Stimulated activated naive B cell treated with anti-CD40 and anti-IgM and Interleukin-4, amounts not matched to agents 10 μg/mL and 1 μg/mL and 100 μg/mL, for 72 hours (primary cell): ENCODE measurements around the gene SIRT1.
"Not testable (repeated sequence)": the region's sequence is repeated elsewhere in the genome, so short reads cannot be mapped to it uniquely, and the experiment has no call there.

ENCODE experiments used
- ATAC-seq, 2 donors: fragments of 150-1000 bp; cut with Tn5 transposase; replicated peaks; 2 replicates each; pipeline ENCODE4 v1.10.0; 2021; ENCODE audit warnings: moderate library complexity in 1 of 2
- DNase-seq: peaks from one replicate; pipeline ENCODE4 v3.0.0; 2021
- H3K27ac Mint-ChIP-seq: one replicate; pipeline ENCODE4 v1.8.0; 2022; ENCODE audit warnings: mild to moderate bottlenecking, mixed read lengths
- H3K27me3 Mint-ChIP-seq, 2 donors: one replicate each; pipeline ENCODE4 v1.8.0; 2022; ENCODE audit warnings: mixed read lengths in 2 of 2
- H3K36me3 Mint-ChIP-seq, 2 donors: one replicate each; pipeline ENCODE4 v1.8.0; 2022; ENCODE audit warnings: mixed read lengths in 2 of 2, mild to moderate bottlenecking in 1 of 2
- H3K4me1 Mint-ChIP-seq, 2 donors: one replicate each; pipeline ENCODE4 v1.8.0; 2022; ENCODE audit warnings: mixed read lengths in 2 of 2, mild to moderate bottlenecking in 1 of 2
- H3K4me3 Mint-ChIP-seq, 2 donors: one replicate each; pipeline ENCODE4 v1.8.0; 2022; ENCODE audit warnings: mild to moderate bottlenecking in 2 of 2, mixed read lengths in 2 of 2, moderate library complexity in 1 of 2
- H3K9me3 Mint-ChIP-seq, 2 donors: one replicate each; pipeline ENCODE4 v1.8.0; 2022; ENCODE audit warnings: mixed read lengths in 2 of 2, mild to moderate bottlenecking in 1 of 2

Gene SIRT1

GRCh38 chr10:67965456-67965855 is 81.0 kb downstream of the SIRT1 start:
- Mint-ChIP-seq H3K36me3 (peaks cover 49 to 53% of the 10 kb centered on the region in 2 donors), H3K4me1 (peaks cover 0 to 7% of the 10 kb centered on the region in 2 donors), H3K9me3 (no peaks in the 10 kb centered on the region), H3K4me3 (no peak overlapping the region), H3K27ac (no peak overlapping the region), H3K27me3 (no peaks in the 10 kb centered on the region)
- no peak for ATAC-seq
- DNase-seq, result no peak

DNA sequence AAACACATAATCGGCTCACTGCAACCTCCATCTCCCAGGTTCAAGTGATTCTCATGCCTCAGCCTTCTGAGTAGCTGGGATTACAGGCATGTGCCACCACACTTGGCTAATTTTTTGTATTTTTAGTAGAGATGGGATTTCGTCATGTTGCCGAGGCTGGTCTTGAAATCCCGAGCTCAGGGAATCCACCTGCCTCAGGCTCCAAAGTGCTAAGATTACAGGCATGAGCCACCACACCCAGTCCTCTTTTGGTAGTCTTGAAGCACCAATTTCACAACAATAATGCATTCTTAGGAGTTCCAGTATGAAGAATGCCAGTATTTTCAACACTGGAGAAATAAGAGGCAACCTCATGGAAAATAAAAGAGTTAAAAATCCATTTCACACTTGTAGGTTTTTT is 81.6 kb downstream of the SIRT1 start:
- not testable (repeated sequence) for H3K27me3 Mint-ChIP-seq, H3K27ac Mint-ChIP-seq, ATAC-seq, H3K9me3 Mint-ChIP-seq, H3K4me3 Mint-ChIP-seq, DNase-seq, H3K4me1 Mint-ChIP-seq
- peaks cover 48 to 52% of the 10 kb centered on the region in 2 donors for H3K36me3 Mint-ChIP-seq
